Mucosa of gallbladder (tissue), 1 donor: ENCODE measurements around the gene SOST. TPM values are rescaled to one million over a fixed set of nuclear protein-coding genes. Genes with fewer than 3 reads are reported as not detected.

ENCODE experiments used
- DNase-seq: peaks from one replicate; pipeline ENCODE4 v3.0.0-alpha.2; 2020; ENCODE audit warnings: low spot score
- total RNA-seq: library from RNA; stranded (reverse); gene quantifications from one replicate; pipeline ENCODE4 v1.2.1, GENCODE V29; 2021
- donor health status: DM: no; HTN: no; CAD: no.

Gene SOST
- total RNA-seq, 1 donor from 2014 or later: not detected

DNA sequence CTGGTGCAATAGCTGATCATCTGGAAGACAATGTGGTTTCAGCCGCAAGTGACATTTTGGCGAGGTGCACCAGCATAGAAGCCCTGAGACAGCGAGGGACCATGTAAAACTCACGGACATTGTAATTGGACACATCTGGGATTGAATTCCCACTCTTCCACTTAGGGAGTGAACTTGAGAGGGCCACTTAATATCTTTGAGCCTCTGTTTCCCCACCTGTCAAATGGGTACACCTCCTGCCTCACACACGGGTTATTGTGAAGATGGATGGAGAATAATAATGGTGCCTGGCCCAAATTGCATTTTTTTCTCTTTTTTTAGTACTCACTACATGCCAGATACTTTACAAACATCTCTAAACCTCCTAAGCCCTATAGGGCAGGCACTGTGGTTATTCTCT, 51.4 kb downstream of the SOST start:
- DNase-seq: no peak

DNA sequence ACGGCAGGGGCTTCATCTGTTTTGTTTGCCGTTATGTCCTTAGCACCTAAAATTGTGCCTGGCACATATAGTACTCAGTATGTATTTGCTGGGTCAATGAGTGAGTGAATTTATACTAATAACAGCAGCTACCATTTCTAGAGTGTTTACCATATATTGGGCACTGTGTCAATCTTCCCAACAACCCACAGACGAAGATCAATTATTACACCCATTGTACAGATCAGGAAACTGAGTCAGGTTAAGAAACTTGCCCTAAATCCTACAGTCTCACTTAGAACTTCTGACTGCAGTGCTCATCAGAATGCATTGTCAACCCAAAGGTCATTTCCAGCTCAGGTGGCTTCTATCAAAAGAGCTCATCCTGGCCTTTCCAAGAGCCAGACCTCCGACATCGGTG, 52.4 kb downstream of the SOST start:
- DNase-seq: no peak

Other genes with a start within 250 kb of the SOST start
- gene ETV4, start 212.5 kb downstream of the SOST start, total RNA-seq: 47.6 TPM
- 5.0 TPM for gene MEOX1, start 96.9 kb downstream of the SOST start, total RNA-seq
- 127 TPM for gene DUSP3, start 20.2 kb upstream of the SOST start, total RNA-seq
- gene CFAP97D1, start 21.6 kb upstream of the SOST start, total RNA-seq: not detected
- gene MPP3, start 74.4 kb upstream of the SOST start, total RNA-seq: 19.2 TPM
- 1.5 TPM for gene CD300LG, start 88.4 kb upstream of the SOST start, total RNA-seq
- 7.0 TPM for gene MPP2, start 148.7 kb upstream of the SOST start, total RNA-seq
- gene PPY, start 183.7 kb upstream of the SOST start, total RNA-seq: not detected
- not detected for gene PYY, start 195.1 kb upstream of the SOST start, total RNA-seq
- gene NAGS, start 245.8 kb upstream of the SOST start, total RNA-seq: 3.6 TPM